Cardiac muscle cell (in vitro differentiated cells and primary cell): ENCODE data around the gene KLHL42. TPM values are rescaled to one million over a fixed set of nuclear protein-coding genes. Genes with fewer than 3 reads are reported as not detected.

Source experiments
- DNase-seq, 2 donors: peaks; one replicate each; pipeline versions ENCODE4 v3.0.0 to v3.0.0-alpha.2; 2010 to 2017; ENCODE audit warnings: low read depth in 1 of 2, low spot score in 1 of 2
- H3K27ac ChIP-seq: fragments of 200-600 bp; sonication (generic); 2 replicates; pipeline ENCODE4 v1.5.1; 2016
- H3K27me3 ChIP-seq: fragments of 200-600 bp; sonication (generic); 2 replicates; pipeline ENCODE4 v1.6.0; 2016; ENCODE audit warnings: control low read depth
- H3K36me3 ChIP-seq: fragments of 200-600 bp; sonication (generic); 2 replicates; pipeline ENCODE4 v1.5.1; 2016; ENCODE audit warnings: control low read depth
- H3K4me1 ChIP-seq: fragments of 200-600 bp; sonication (generic); 2 replicates; pipeline ENCODE4 v1.8.1; 2017; ENCODE audit warnings: low read depth, mild to moderate bottlenecking, mixed run types
- H3K4me3 ChIP-seq: fragments of 200-600 bp; sonication (generic); 2 replicates; pipeline ENCODE4 v1.5.1; 2016; ENCODE audit warnings: mild to moderate bottlenecking
- H3K9me3 ChIP-seq: fragments of 200-600 bp; sonication (generic); 2 replicates; pipeline ENCODE4 v1.5.1; 2017; ENCODE audit warnings: low read depth, mild to moderate bottlenecking, control low read depth
- polyA plus RNA-seq: library from polyadenylated mRNA; unstranded; fragments of >200 nt; fragmentation: Nextera tagmentation; extraction: Ambion mirVana; gene quantifications from 2 replicates; pipeline ENCODE4 v1.2.1, GENCODE V29; 2016
- total RNA-seq: library from RNA; depleted of rRNA; stranded (reverse); fragments of >200 nt; gene quantifications from 2 replicates; pipeline ENCODE4 v1.2.3, GENCODE V29; 2016
- TF ChIP-seq, protein P1 (sequence below): IDR thresholded peaks from 2 replicates; pipeline ENCODE4 v1.5.1; 2012; ENCODE audit warnings: low read depth, mild to moderate bottlenecking, low read length

The KLHL42 gene
- total and polyA plus RNA-seq, 2 experiments from 2014 or later: 25.7 to 42.2 TPM

DNA sequence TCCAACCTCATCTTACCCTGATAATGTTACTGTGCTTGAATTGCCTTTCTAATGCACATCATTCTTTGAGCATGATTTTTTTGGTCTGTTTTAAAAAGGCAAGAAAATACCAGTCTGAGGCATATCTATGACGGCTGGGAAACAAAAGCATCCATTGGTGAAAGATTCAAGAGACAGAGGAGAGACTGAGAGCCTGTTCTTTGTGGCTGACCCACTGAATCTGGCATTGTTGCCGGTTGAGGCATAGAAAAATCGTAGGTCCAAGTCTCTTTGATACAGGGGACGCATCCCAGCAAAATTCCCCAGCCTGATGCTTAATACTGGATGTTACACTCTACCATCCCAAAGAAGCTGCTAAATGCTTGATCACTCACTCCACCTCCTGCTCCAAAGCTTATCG is 2.9 kb upstream of the KLHL42 start:
- Histone ChIP-seq H3K36me3 (no peaks in the 10 kb centered on the region), H3K27me3 (no peaks in the 10 kb centered on the region), H3K9me3 (no peaks in the 10 kb centered on the region), H3K27ac (no peak overlapping the region), H3K4me1 (no peaks in the 10 kb centered on the region), H3K4me3 (no peak overlapping the region)
- no peak for DNase-seq
- TF ChIP-seq, protein P1, sequence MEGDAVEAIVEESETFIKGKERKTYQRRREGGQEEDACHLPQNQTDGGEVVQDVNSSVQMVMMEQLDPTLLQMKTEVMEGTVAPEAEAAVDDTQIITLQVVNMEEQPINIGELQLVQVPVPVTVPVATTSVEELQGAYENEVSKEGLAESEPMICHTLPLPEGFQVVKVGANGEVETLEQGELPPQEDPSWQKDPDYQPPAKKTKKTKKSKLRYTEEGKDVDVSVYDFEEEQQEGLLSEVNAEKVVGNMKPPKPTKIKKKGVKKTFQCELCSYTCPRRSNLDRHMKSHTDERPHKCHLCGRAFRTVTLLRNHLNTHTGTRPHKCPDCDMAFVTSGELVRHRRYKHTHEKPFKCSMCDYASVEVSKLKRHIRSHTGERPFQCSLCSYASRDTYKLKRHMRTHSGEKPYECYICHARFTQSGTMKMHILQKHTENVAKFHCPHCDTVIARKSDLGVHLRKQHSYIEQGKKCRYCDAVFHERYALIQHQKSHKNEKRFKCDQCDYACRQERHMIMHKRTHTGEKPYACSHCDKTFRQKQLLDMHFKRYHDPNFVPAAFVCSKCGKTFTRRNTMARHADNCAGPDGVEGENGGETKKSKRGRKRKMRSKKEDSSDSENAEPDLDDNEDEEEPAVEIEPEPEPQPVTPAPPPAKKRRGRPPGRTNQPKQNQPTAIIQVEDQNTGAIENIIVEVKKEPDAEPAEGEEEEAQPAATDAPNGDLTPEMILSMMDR: no peak

DNA sequence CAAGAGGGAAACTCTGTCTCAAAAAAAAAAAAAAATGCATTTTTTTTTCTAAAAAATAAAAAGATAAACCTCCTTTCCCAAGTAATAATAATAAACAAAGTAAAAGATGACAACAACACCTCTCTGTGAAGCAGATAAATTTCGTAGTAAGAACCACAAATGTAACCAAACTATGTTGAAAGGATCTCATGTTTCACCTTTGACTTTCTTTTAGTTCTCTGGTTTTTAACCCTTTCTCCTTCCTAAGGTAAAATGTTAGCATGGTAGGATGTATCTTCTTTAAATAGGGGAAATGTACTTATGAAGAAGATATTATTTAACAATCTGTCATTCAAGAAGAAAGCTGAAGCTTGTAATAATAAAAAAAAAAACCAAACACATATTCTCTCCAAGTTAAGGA is 1.8 kb upstream of the KLHL42 start:
- TF ChIP-seq, protein P1: no peak
- H3K36me3 ChIP-seq: no peaks in the 10 kb centered on the region
- H3K27ac ChIP-seq: no peak overlapping the region
- no peaks in the 10 kb centered on the region for H3K9me3 ChIP-seq
- no peak overlapping the region for H3K4me3 ChIP-seq
- no peak for DNase-seq
- no peaks in the 10 kb centered on the region for H3K27me3 ChIP-seq
- H3K4me1 ChIP-seq: peaks cover 4% of the 10 kb centered on the region

DNA sequence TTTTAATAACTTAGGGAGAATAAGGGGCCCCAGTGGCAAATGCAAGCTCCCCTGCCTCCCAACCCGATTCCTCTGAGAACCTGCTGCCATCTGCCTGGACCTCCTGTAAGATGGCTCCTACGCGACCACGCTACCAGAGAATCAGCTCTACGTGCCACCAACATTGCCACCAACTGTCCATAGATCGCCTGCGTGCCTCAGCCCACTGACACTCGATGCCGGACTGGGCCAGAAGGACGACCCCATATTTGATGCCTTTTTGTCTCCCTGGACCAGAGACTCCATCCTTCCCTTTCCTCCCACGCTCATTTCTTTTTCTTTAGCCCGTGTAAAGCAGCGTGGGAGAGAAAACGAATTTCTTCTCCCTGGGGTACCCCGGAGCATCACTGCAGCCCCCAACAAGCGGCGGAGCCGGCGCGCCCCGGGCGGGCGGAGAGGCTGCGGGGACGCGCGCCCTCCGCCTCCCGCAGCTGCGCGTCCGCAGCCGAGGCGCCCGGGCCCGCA is 565 bp upstream of the KLHL42 start:
- TF ChIP-seq, protein P1: no peak
- no peaks in the 10 kb centered on the region for H3K36me3 ChIP-seq
- no peak for DNase-seq
- H3K27ac ChIP-seq: peak overlapping the region; percentile 98
- H3K27me3 ChIP-seq: no peaks in the 10 kb centered on the region
- peak overlapping the region; percentile 57 for H3K4me3 ChIP-seq
- no peaks in the 10 kb centered on the region for H3K9me3 ChIP-seq
- H3K4me1 ChIP-seq: peaks cover 4% of the 10 kb centered on the region

DNA sequence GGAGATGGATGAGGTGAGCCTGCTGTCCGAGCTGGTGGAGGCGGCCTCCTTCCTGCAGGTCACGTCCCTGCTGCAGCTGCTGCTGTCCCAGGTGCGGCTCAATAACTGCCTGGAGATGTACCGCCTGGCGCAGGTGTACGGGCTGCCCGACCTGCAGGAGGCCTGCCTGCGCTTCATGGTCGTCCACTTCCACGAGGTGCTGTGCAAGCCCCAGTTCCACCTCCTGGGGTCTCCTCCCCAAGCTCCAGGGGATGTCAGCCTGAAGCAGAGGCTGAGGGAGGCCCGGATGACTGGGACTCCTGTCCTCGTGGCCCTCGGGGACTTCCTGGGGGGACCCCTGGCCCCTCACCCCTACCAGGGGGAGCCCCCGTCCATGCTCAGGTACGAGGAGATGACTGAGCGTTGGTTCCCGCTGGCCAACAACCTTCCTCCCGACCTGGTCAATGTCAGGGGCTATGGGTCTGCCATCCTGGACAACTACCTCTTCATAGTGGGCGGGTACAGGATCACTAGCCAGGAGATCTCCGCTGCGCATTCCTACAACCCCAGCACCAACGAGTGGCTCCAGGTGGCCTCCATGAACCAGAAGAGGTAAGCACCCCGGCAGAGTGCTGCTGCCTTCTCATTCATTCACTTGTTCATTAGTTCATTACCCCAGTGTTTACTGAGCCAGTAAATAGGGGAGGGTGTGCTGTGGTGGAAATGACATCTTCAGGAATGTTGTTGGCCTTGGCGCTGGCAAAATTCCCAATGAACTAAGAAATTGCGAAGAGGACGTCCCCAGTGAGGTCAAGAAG is 777 bp downstream of the KLHL42 start:
- H3K4me3 ChIP-seq: peak overlapping the region; percentile 57
- H3K36me3 ChIP-seq: no peaks in the 10 kb centered on the region
- H3K27me3 ChIP-seq: no peaks in the 10 kb centered on the region
- peak; percentile 24 to 79 for DNase-seq
- H3K27ac ChIP-seq: peak overlapping the region; percentile 98
- TF ChIP-seq, protein P1: no peak
- H3K4me1 ChIP-seq: peaks cover 4% of the 10 kb centered on the region
- no peaks in the 10 kb centered on the region for H3K9me3 ChIP-seq

DNA sequence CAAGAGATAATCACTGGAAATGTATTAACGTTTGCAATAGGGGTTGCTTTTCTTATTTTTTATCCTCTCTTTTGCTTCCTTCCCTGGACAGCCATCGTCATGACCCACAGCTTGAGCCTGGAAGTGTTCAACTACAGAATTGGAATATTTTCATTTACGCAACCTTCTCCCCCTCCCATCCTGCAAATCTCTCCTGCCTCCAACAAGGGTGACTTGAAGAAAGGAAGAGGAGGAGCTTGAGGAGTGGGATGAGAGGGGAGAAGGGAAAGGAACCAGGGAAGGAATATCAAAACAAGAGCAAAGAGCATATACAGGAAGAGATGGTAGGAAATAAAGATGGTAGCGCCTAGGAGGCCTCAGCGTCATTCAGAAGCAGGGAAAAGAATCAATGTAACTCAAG is 1.6 kb downstream of the KLHL42 start:
- Histone ChIP-seq H3K27ac (no peak overlapping the region), H3K4me3 (peak overlapping the region; percentile 57)

More for the DNA sequence above, 1.6 kb downstream of the KLHL42 start:
- DNase-seq: peak in 1 of 2 donors; percentile 69
- Histone ChIP-seq H3K4me1 (peaks cover 4% of the 10 kb centered on the region), H3K9me3 (no peaks in the 10 kb centered on the region), H3K27me3 (no peaks in the 10 kb centered on the region), H3K36me3 (no peaks in the 10 kb centered on the region)
- TF ChIP-seq, protein P1: no peak
